ENCODE measurements around the gene ZNF507.
A peak's percentile ranks its signal among the peaks of the same experiment; 100 is the strongest.

Gene ZNF507

GRCh38 chr19:32313569-32314265 lies 31.7 kb upstream of the ZNF507 start:
- no peak overlapping the region for H2BK12ac ChIP-seq (ENCODE audit: low read length)
- H3K4ac ChIP-seq (ENCODE audit: low read depth, low read length) = no peak overlapping the region
- no peaks in the 10 kb centered on the region for H3K36me3 ChIP-seq (ENCODE audit: control insufficient read depth in 1 of 2, insufficient read depth in 2 of 2, low read length in 2 of 2)
- no CpG with 5 or more reads among the region's 6 CpGs for WGBS (ENCODE audit: extremely low coverage, insufficient coverage, insufficient read length)
- H2AK5ac ChIP-seq (ENCODE audit: low read length) = no peak overlapping the region
- no peak overlapping the region for H2BK5ac ChIP-seq (ENCODE audit: low read depth, low read length, poor library complexity)
- no peak overlapping the region for H3K9ac ChIP-seq (ENCODE audit: low read length)
- H3K4me2 ChIP-seq (ENCODE audit: low read length) = no peak overlapping the region
- no peaks in the 10 kb centered on the region for H3K27me3 ChIP-seq (ENCODE audit: insufficient read depth, low read length)
- no peak overlapping the region for H3K23ac ChIP-seq (ENCODE audit: low read length)
- no peaks in the 10 kb centered on the region for H3K4me1 ChIP-seq (ENCODE audit: control insufficient read depth in 1 of 2, insufficient read depth in 2 of 2, low read length in 2 of 2)
- no peak overlapping the region for H3K18ac ChIP-seq (ENCODE audit: low read length)
- H3K4me3 ChIP-seq (ENCODE audit: low read depth, low read length) = no peak overlapping the region
- H2AFZ ChIP-seq (ENCODE audit: insufficient read depth, low read length, poor library complexity) = no peak overlapping the region
- H3K9me3 ChIP-seq (ENCODE audit: insufficient read depth, low read depth, low read length) = no peaks in the 10 kb centered on the region
- H4K91ac ChIP-seq (ENCODE audit: low read depth, low read length) = no peak overlapping the region
- H4K12ac ChIP-seq (ENCODE audit: low read depth, low read length) = no peak overlapping the region
- no peak overlapping the region for H4K8ac ChIP-seq (ENCODE audit: low read depth, low read length)
- no peak for DNase-seq
- H3K27ac ChIP-seq (ENCODE audit: low read depth, low read length) = no peak overlapping the region
- H3K79me1 ChIP-seq (ENCODE audit: low read length) = no peaks in the 10 kb centered on the region
- H3K79me2 ChIP-seq (ENCODE audit: control insufficient read depth, insufficient read depth, low read length, poor library complexity) = no peaks in the 10 kb centered on the region
- H2BK120ac ChIP-seq (ENCODE audit: insufficient read depth, low read length, poor library complexity) = no peak overlapping the region
- H3K14ac ChIP-seq (ENCODE audit: low read length) = no peak overlapping the region

- H3K18ac ChIP-seq (ENCODE audit: low read length) = no peak overlapping the region
- no peak overlapping the region for H2AFZ ChIP-seq (ENCODE audit: insufficient read depth, low read length, poor library complexity)
- H3K9me3 ChIP-seq (ENCODE audit: insufficient read depth, low read depth, low read length) = no peaks in the 10 kb centered on the region
- H3K23ac ChIP-seq (ENCODE audit: low read length) = no peak overlapping the region
- no peak overlapping the region for H2BK5ac ChIP-seq (ENCODE audit: low read depth, low read length, poor library complexity)
- no CpG with 5 or more reads among the region's 6 CpGs for WGBS (ENCODE audit: extremely low coverage, insufficient coverage, insufficient read length)
- H4K91ac ChIP-seq (ENCODE audit: low read depth, low read length) = no peak overlapping the region
- H4K12ac ChIP-seq (ENCODE audit: low read depth, low read length) = no peak overlapping the region
- no peak for DNase-seq
- H2BK120ac ChIP-seq (ENCODE audit: insufficient read depth, low read length, poor library complexity) = no peak overlapping the region
- no peaks in the 10 kb centered on the region for H3K4me1 ChIP-seq (ENCODE audit: control insufficient read depth in 1 of 2, insufficient read depth in 2 of 2, low read length in 2 of 2)
- H3K14ac ChIP-seq (ENCODE audit: low read length) = no peak overlapping the region
- H3K4ac ChIP-seq (ENCODE audit: low read depth, low read length) = no peak overlapping the region
- H2AK5ac ChIP-seq (ENCODE audit: low read length) = no peak overlapping the region
- H3K79me2 ChIP-seq (ENCODE audit: control insufficient read depth, insufficient read depth, low read length, poor library complexity) = no peaks in the 10 kb centered on the region
- no peak overlapping the region for H3K9ac ChIP-seq (ENCODE audit: low read length)
- no peaks in the 10 kb centered on the region for H3K79me1 ChIP-seq (ENCODE audit: low read length)
- H3K27ac ChIP-seq (ENCODE audit: low read depth, low read length) = no peak overlapping the region
- H3K4me3 ChIP-seq (ENCODE audit: low read depth, low read length) = no peak overlapping the region
- H3K4me2 ChIP-seq (ENCODE audit: low read length) = no peak overlapping the region
- no peaks in the 10 kb centered on the region for H3K27me3 ChIP-seq (ENCODE audit: insufficient read depth, low read length)
- no peaks in the 10 kb centered on the region for H3K36me3 ChIP-seq (ENCODE audit: control insufficient read depth in 1 of 2, insufficient read depth in 2 of 2, low read length in 2 of 2)
- no peak overlapping the region for H2BK12ac ChIP-seq (ENCODE audit: low read length)
- H4K8ac ChIP-seq (ENCODE audit: low read depth, low read length) = no peak overlapping the region
These were observed 29.4 kb upstream of the ZNF507 start for GRCh38 chr19:32316034-32316433.

- DNase-seq = no peak
- Histone ChIP-seq H3K9ac (ENCODE audit: low read length) (no peak overlapping the region), H2BK5ac (ENCODE audit: low read depth, low read length, poor library complexity) (no peak overlapping the region), H3K36me3 (ENCODE audit: control insufficient read depth in 1 of 2, insufficient read depth in 2 of 2, low read length in 2 of 2) (no peaks in the 10 kb centered on the region), H2AFZ (ENCODE audit: insufficient read depth, low read length, poor library complexity) (no peak overlapping the region), H4K91ac (ENCODE audit: low read depth, low read length) (no peak overlapping the region), H3K14ac (ENCODE audit: low read length) (no peak overlapping the region), H3K18ac (ENCODE audit: low read length) (no peak overlapping the region), H2BK12ac (ENCODE audit: low read length) (no peak overlapping the region), H4K12ac (ENCODE audit: low read depth, low read length) (no peak overlapping the region), H3K79me2 (ENCODE audit: control insufficient read depth, insufficient read depth, low read length, poor library complexity) (no peaks in the 10 kb centered on the region), H3K79me1 (ENCODE audit: low read length) (no peaks in the 10 kb centered on the region), H3K4me2 (ENCODE audit: low read length) (no peak overlapping the region), H2BK120ac (ENCODE audit: insufficient read depth, low read length, poor library complexity) (no peak overlapping the region), H3K4me1 (ENCODE audit: control insufficient read depth in 1 of 2, insufficient read depth in 2 of 2, low read length in 2 of 2) (no peaks in the 10 kb centered on the region), H3K9me3 (ENCODE audit: insufficient read depth, low read depth, low read length) (no peaks in the 10 kb centered on the region), H3K27me3 (ENCODE audit: insufficient read depth, low read length) (no peaks in the 10 kb centered on the region), H4K8ac (ENCODE audit: low read depth, low read length) (no peak overlapping the region), H3K23ac (ENCODE audit: low read length) (no peak overlapping the region), H2AK5ac (ENCODE audit: low read length) (no peak overlapping the region), H3K27ac (ENCODE audit: low read depth, low read length) (no peak overlapping the region), H3K4me3 (ENCODE audit: low read depth, low read length) (no peak overlapping the region), H3K4ac (ENCODE audit: low read depth, low read length) (no peak overlapping the region)
- no CpG with 5 or more reads among the region's 1 CpG for WGBS (ENCODE audit: extremely low coverage, insufficient coverage, insufficient read length)
These were observed 28.3 kb upstream of the ZNF507 start for GRCh38 chr19:32317086-32317485.

DNA sequence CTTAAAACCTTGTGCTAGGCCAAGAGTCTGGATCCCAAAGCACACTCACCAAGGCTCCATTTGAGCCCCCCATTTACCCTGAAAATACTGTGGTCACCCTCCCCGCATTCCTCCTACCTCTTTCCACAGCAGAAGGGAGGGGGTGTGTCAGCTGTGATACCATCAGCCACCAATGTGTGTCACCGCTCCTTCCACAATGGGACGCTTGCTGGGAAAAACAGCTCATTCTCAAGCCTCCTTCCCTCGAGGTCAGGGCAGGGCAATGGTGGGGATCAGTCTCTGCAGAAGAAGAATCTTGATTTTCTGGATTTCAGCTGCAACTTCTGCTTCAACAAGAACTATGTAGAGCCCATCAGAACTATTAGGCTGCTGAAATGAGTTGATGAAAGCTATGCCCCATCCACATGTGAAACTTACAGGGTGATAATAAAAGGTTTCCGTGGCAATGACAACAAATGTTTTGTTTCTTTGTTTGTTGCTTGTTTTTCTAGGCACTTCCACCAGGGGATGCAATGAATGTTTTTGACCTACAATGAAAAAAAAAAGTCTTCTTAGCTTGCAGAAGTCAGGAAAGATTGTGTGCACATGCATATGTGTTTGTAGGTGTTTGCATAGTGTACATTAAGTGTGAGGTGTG lies 26.4 kb upstream of the ZNF507 start:
- Histone ChIP-seq H2AK5ac (ENCODE audit: low read length) (no peak overlapping the region), H2BK5ac (ENCODE audit: low read depth, low read length, poor library complexity) (no peak overlapping the region), H3K9me3 (ENCODE audit: insufficient read depth, low read depth, low read length) (no peaks in the 10 kb centered on the region), H3K36me3 (ENCODE audit: control insufficient read depth in 1 of 2, insufficient read depth in 2 of 2, low read length in 2 of 2) (no peaks in the 10 kb centered on the region), H3K27ac (ENCODE audit: low read depth, low read length) (no peak overlapping the region), H4K91ac (ENCODE audit: low read depth, low read length) (no peak overlapping the region), H2BK120ac (ENCODE audit: insufficient read depth, low read length, poor library complexity) (no peak overlapping the region), H3K18ac (ENCODE audit: low read length) (no peak overlapping the region), H3K14ac (ENCODE audit: low read length) (no peak overlapping the region), H3K4ac (ENCODE audit: low read depth, low read length) (no peak overlapping the region), H3K9ac (ENCODE audit: low read length) (no peak overlapping the region), H3K4me2 (ENCODE audit: low read length) (no peak overlapping the region), H4K12ac (ENCODE audit: low read depth, low read length) (no peak overlapping the region), H4K8ac (ENCODE audit: low read depth, low read length) (no peak overlapping the region), H2BK12ac (ENCODE audit: low read length) (no peak overlapping the region), H3K23ac (ENCODE audit: low read length) (no peak overlapping the region), H3K79me2 (ENCODE audit: control insufficient read depth, insufficient read depth, low read length, poor library complexity) (no peaks in the 10 kb centered on the region), H3K4me1 (ENCODE audit: control insufficient read depth in 1 of 2, insufficient read depth in 2 of 2, low read length in 2 of 2) (no peaks in the 10 kb centered on the region), H3K27me3 (ENCODE audit: insufficient read depth, low read length) (no peaks in the 10 kb centered on the region), H2AFZ (ENCODE audit: insufficient read depth, low read length, poor library complexity) (no peak overlapping the region), H3K79me1 (ENCODE audit: low read length) (no peaks in the 10 kb centered on the region), H3K4me3 (ENCODE audit: low read depth, low read length) (no peak overlapping the region)
- DNase-seq = peak; percentile 85 to 91
- no CpG with 5 or more reads among the region's 5 CpGs for WGBS (ENCODE audit: extremely low coverage, insufficient coverage, insufficient read length)
